ENCODE measurements around the gene MRPS12.

MRPS12 gene

DNA sequence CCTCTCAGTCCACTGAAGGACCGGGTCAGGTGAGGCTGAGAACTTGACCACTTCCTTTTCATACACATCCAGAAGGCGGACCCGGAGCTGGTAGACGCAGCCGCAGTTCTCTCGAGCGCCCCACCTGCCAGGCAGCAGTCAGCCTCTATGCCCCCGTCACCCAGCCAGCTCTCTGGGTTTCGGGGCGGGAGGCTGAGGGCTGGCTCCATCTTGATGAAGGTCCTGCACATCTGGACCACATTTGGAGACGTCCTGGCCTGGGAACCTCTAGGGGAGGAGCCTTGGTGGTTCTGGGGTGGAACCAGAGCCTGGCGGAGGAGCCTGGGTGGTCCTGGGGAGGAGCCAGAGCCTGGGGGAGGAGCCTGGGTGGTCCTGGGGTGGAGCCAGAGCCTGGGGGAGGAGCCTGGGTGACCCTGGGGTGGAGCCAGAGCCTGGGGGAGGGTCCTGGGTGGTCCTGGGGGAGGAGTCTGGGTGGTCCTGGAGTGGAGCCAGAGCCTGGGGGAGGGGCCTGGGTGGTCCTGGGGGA lies 14.3 kb downstream of the MRPS12 start:
- Histone ChIP-seq H3K4me2 (ENCODE audit: low read depth, low read length, poor library complexity, severe bottlenecking) (no peak overlapping the region), H4K20me1 (ENCODE audit: low read depth, low read length) (no peaks in the 10 kb centered on the region), H3K4me3 (ENCODE audit: insufficient read depth, low read length, poor library complexity, severe bottlenecking) (no peak overlapping the region), H3K9me3 (ENCODE audit: insufficient read depth, low read length) (no peaks in the 10 kb centered on the region), H3F3A (ENCODE audit: insufficient read depth) (no peaks in the 10 kb centered on the region), H3K27ac (ENCODE audit: low read depth, low read length) (no peak overlapping the region), H3K9ac (ENCODE audit: low read length) (no peak overlapping the region), H3K9me2 (replicated peaks; ENCODE audit: insufficient read depth, low read length) (no peaks in the 10 kb centered on the region), H2AFZ (ENCODE audit: low read depth, low read length, severe bottlenecking) (no peak overlapping the region), H3K79me2 (ENCODE audit: insufficient read depth, low read length) (no peaks in the 10 kb centered on the region), H3K27me3 (ENCODE audit: low read length) (no peaks in the 10 kb centered on the region), H3K36me3 (ENCODE audit: low read length) (no peaks in the 10 kb centered on the region)
- TF ChIP-seq, protein P1, sequence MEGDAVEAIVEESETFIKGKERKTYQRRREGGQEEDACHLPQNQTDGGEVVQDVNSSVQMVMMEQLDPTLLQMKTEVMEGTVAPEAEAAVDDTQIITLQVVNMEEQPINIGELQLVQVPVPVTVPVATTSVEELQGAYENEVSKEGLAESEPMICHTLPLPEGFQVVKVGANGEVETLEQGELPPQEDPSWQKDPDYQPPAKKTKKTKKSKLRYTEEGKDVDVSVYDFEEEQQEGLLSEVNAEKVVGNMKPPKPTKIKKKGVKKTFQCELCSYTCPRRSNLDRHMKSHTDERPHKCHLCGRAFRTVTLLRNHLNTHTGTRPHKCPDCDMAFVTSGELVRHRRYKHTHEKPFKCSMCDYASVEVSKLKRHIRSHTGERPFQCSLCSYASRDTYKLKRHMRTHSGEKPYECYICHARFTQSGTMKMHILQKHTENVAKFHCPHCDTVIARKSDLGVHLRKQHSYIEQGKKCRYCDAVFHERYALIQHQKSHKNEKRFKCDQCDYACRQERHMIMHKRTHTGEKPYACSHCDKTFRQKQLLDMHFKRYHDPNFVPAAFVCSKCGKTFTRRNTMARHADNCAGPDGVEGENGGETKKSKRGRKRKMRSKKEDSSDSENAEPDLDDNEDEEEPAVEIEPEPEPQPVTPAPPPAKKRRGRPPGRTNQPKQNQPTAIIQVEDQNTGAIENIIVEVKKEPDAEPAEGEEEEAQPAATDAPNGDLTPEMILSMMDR (IDR thresholded peaks at IDR 0.05; ENCODE audit: insufficient read depth, low read length, poor library complexity, severe bottlenecking) = no peak
- TF ChIP-seq EZH2phosphoT487 (conservative IDR thresholded peaks at IDR 0.05; ENCODE audit: low read length) = no peak

DNA sequence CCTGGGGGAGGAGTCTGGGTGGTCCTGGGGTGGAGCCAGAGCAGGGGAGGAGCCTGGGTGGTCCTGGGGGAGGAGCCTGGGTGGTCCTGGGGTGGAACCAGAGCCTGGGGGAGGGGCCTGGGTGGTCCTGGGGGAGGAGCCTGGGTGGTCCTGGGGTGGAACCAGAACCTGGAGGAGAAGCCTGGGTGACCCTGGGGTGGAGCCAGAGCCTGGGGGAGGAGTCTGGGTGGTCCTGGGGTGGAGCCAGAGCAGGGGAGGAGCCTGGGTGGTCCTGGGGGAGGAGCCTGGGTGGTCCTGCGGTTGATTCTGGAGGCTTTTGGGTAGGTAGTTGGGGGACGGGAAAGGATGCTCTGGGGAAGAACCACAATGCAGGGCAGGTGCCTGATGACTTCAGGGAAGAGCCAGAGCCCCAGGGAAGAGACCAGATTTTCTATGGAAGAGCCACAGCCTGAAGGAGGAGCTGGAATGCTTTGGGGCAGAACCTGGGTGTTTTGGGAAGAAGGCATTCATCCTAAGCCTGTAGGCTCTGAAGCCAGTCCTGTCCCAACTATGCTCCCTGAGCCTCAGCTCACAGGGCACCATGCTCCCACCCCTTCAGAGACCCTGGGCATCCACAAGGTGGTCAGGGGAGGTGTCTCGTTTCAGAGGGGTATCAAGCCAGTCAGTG lies 15.0 kb downstream of the MRPS12 start:
- Histone ChIP-seq H3K79me2 (ENCODE audit: insufficient read depth, low read length) (no peaks in the 10 kb centered on the region), H2AFZ (ENCODE audit: low read depth, low read length, severe bottlenecking) (no peak overlapping the region), H3K9me2 (replicated peaks; ENCODE audit: insufficient read depth, low read length) (no peaks in the 10 kb centered on the region), H3K27ac (ENCODE audit: low read depth, low read length) (no peak overlapping the region), H3K9me3 (ENCODE audit: insufficient read depth, low read length) (no peaks in the 10 kb centered on the region), H3K4me2 (ENCODE audit: low read depth, low read length, poor library complexity, severe bottlenecking) (no peak overlapping the region), H4K20me1 (ENCODE audit: low read depth, low read length) (no peaks in the 10 kb centered on the region), H3K9ac (ENCODE audit: low read length) (no peak overlapping the region), H3K27me3 (ENCODE audit: low read length) (no peaks in the 10 kb centered on the region), H3F3A (ENCODE audit: insufficient read depth) (no peaks in the 10 kb centered on the region), H3K36me3 (ENCODE audit: low read length) (no peaks in the 10 kb centered on the region), H3K4me3 (ENCODE audit: insufficient read depth, low read length, poor library complexity, severe bottlenecking) (no peak overlapping the region)
- no peak for TF ChIP-seq EZH2phosphoT487 (conservative IDR thresholded peaks at IDR 0.05; ENCODE audit: low read length)
- TF ChIP-seq, protein P1 (IDR thresholded peaks at IDR 0.05; ENCODE audit: insufficient read depth, low read length, poor library complexity, severe bottlenecking) = no peak

DNA sequence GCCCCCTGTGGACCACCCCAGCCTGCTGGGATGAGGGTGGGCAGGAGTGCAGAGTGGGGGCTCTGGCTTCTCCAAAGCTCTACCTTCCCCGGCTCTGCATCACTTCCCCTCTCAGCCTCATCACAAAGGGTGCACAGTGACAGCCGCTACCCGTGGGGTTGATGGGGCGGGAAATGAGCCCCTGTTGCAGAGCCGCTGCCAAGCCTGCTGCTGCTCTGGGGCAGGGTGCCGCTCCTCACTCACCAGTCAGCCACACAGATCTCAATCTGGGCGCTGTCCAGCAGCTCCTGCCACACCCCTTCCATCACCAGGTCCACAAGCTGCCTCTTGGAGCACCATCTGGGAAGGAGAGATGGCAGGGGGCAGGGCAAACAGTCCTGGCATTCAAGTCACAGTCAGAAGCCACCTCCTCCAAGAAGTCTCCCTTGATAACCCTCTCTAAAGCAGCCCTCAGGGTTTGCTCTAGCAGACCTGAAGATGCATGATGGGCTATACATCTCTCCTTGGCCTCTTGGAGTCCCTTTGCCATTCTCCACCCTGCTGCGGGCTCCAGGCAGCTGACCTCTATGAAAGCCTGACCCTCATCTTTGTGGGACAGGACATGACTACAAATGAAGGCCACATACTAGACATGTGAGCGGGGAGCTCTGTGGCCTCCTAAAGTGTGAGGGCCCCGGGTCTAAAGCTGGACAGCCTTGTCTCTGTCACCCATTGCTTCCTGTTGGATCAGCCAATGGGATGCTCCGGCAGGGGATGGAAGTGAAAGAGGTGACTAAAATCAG lies 15.7 kb downstream of the MRPS12 start:
- Histone ChIP-seq H4K20me1 (ENCODE audit: low read depth, low read length) (no peaks in the 10 kb centered on the region), H3K9ac (ENCODE audit: low read length) (no peak overlapping the region), H3K4me2 (ENCODE audit: low read depth, low read length, poor library complexity, severe bottlenecking) (no peak overlapping the region), H3K4me3 (ENCODE audit: insufficient read depth, low read length, poor library complexity, severe bottlenecking) (no peak overlapping the region), H3F3A (ENCODE audit: insufficient read depth) (no peaks in the 10 kb centered on the region), H3K9me2 (replicated peaks; ENCODE audit: insufficient read depth, low read length) (no peaks in the 10 kb centered on the region), H2AFZ (ENCODE audit: low read depth, low read length, severe bottlenecking) (no peak overlapping the region), H3K27ac (ENCODE audit: low read depth, low read length) (no peak overlapping the region), H3K27me3 (ENCODE audit: low read length) (no peaks in the 10 kb centered on the region), H3K9me3 (ENCODE audit: insufficient read depth, low read length) (no peaks in the 10 kb centered on the region), H3K36me3 (ENCODE audit: low read length) (no peaks in the 10 kb centered on the region), H3K79me2 (ENCODE audit: insufficient read depth, low read length) (no peaks in the 10 kb centered on the region)
- TF ChIP-seq, protein P1 (IDR thresholded peaks at IDR 0.05; ENCODE audit: insufficient read depth, low read length, poor library complexity, severe bottlenecking) = no peak
- TF ChIP-seq EZH2phosphoT487 (conservative IDR thresholded peaks at IDR 0.05; ENCODE audit: low read length) = no peak
